ENCODE results near the gene ZNF410. TPM values are rescaled to one million over a fixed set of nuclear protein-coding genes. Genes with fewer than 3 reads are reported as not detected.

The ZNF410 gene
- total RNA-seq, 1 donor, result 83.2 TPM

DNA sequence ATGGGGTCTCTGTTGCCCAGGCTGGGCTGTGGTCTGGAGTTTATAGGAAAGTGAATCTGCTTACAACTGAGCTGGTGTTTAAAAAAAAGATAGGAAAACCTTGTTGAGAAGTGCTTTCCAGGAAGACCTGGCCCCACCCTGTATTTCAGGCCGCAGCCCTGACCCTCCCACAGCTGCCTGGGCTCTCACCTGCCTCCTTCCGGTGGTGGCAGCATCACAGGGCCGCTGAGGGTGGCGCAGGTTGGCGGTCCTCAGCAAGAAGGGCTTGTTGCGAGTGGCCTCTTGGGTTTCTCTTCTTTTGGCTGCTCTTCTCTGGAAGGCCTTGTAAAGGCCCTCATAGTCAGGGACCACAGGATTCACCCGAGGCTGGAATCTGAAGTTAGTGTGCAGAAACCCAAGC lies 55.5 kb downstream of the ZNF410 start:
- peaks cover 23% of the 10 kb centered on the region for H3K36me3 ChIP-seq (ENCODE audit: insufficient read depth, low read length)
- peak overlapping the region; percentile 72 for H3K27ac ChIP-seq (ENCODE audit: low read depth, low read length)
- H4K20me1 ChIP-seq (ENCODE audit: insufficient read depth, low read length), result no peaks in the 10 kb centered on the region
- no peak overlapping the region for H3K4me3 ChIP-seq (ENCODE audit: insufficient read depth, low read length)
- H3K9me3 ChIP-seq (ENCODE audit: low read depth, low read length), result no peaks in the 10 kb centered on the region
- peaks cover 10% of the 10 kb centered on the region for H3K4me1 ChIP-seq (ENCODE audit: insufficient read depth, low read length)
- no peak overlapping the region for H2AFZ ChIP-seq (ENCODE audit: low read length)
- H3K79me2 ChIP-seq (ENCODE audit: insufficient read depth, low read length), result no peaks in the 10 kb centered on the region
- H3K27me3 ChIP-seq (ENCODE audit: insufficient read depth, low read length), result no peaks in the 10 kb centered on the region
- TF ChIP-seq, protein P1, sequence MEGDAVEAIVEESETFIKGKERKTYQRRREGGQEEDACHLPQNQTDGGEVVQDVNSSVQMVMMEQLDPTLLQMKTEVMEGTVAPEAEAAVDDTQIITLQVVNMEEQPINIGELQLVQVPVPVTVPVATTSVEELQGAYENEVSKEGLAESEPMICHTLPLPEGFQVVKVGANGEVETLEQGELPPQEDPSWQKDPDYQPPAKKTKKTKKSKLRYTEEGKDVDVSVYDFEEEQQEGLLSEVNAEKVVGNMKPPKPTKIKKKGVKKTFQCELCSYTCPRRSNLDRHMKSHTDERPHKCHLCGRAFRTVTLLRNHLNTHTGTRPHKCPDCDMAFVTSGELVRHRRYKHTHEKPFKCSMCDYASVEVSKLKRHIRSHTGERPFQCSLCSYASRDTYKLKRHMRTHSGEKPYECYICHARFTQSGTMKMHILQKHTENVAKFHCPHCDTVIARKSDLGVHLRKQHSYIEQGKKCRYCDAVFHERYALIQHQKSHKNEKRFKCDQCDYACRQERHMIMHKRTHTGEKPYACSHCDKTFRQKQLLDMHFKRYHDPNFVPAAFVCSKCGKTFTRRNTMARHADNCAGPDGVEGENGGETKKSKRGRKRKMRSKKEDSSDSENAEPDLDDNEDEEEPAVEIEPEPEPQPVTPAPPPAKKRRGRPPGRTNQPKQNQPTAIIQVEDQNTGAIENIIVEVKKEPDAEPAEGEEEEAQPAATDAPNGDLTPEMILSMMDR (IDR thresholded peaks at IDR 0.05; ENCODE audit: extremely low read depth, low read depth, low read length), result no peak
- H3K4me2 ChIP-seq (ENCODE audit: insufficient read depth, low read length), result no peak overlapping the region
- DNase-seq (ENCODE audit: insufficient read length, low spot score, missing footprints), result no peak

GRCh38 chr14:73943083-73943482 lies 56.4 kb downstream of the ZNF410 start:
- H3K36me3 ChIP-seq (ENCODE audit: insufficient read depth, low read length), result peaks cover 23% of the 10 kb centered on the region
- peak; percentile 89 for DNase-seq (ENCODE audit: insufficient read length, low spot score, missing footprints)
- no peaks in the 10 kb centered on the region for H3K27me3 ChIP-seq (ENCODE audit: insufficient read depth, low read length)
- no peaks in the 10 kb centered on the region for H4K20me1 ChIP-seq (ENCODE audit: insufficient read depth, low read length)
- H2AFZ ChIP-seq (ENCODE audit: low read length), result peak overlapping the region; percentile 69
- no peak overlapping the region for H3K4me2 ChIP-seq (ENCODE audit: insufficient read depth, low read length)
- H3K27ac ChIP-seq (ENCODE audit: low read depth, low read length), result peak overlapping the region; percentile 72
- no peak overlapping the region for H3K4me3 ChIP-seq (ENCODE audit: insufficient read depth, low read length)
- H3K4me1 ChIP-seq (ENCODE audit: insufficient read depth, low read length), result peaks cover 10% of the 10 kb centered on the region
- H3K9me3 ChIP-seq (ENCODE audit: low read depth, low read length), result no peaks in the 10 kb centered on the region
- TF ChIP-seq, protein P1 (IDR thresholded peaks at IDR 0.05; ENCODE audit: extremely low read depth, low read depth, low read length), result no peak
- H3K79me2 ChIP-seq (ENCODE audit: insufficient read depth, low read length), result no peaks in the 10 kb centered on the region

DNA sequence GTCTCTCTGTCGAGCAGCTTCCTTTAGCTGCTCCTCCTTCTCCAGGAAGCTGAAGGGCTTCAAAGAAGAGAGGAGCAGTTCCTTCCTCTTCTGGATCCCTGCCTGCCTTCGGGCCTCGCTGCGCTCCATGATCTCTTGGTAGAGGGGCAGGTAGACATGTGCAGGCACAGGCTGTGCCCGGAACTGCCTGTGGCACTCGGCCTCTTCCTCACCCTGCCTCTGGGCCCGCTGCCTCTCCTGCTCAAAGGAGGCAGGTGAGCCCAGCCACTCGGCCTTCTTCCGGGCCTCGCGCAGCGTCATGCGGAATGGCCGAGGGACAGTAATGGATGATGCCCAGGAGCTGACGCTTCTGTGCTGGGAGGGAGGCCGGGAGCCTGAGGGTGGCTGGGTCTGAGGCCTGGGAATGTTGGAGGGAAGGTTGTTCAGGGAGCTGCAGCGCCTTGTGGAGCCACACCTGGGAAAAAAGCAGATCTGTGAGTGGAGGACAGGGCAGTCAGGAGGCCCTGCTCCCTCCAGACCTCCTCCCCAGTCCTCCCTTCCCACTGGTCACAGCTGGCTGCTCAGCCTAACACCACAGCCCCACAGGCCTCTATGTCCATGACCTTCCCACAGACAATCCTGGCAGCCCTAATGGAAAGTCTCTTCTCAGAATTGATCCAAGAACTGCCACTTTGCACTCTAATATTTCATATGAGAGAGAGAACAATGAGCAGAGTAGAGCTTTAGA lies 57.9 kb downstream of the ZNF410 start:
- Histone ChIP-seq H3K27ac (ENCODE audit: low read depth, low read length) (no peak overlapping the region), H3K4me3 (ENCODE audit: insufficient read depth, low read length) (no peak overlapping the region), H3K27me3 (ENCODE audit: insufficient read depth, low read length) (no peaks in the 10 kb centered on the region), H3K9me3 (ENCODE audit: low read depth, low read length) (no peaks in the 10 kb centered on the region), H4K20me1 (ENCODE audit: insufficient read depth, low read length) (no peaks in the 10 kb centered on the region), H3K79me2 (ENCODE audit: insufficient read depth, low read length) (no peaks in the 10 kb centered on the region), H3K36me3 (ENCODE audit: insufficient read depth, low read length) (peaks cover 19% of the 10 kb centered on the region), H3K4me2 (ENCODE audit: insufficient read depth, low read length) (no peak overlapping the region), H3K4me1 (ENCODE audit: insufficient read depth, low read length) (peaks cover 10% of the 10 kb centered on the region), H2AFZ (ENCODE audit: low read length) (no peak overlapping the region)
- TF ChIP-seq, protein P1 (IDR thresholded peaks at IDR 0.05; ENCODE audit: extremely low read depth, low read depth, low read length), result no peak
- no peak for DNase-seq (ENCODE audit: insufficient read length, low spot score, missing footprints)

GRCh38 chr14:73945159-73945670 lies 58.6 kb downstream of the ZNF410 start:
- Histone ChIP-seq H4K20me1 (ENCODE audit: insufficient read depth, low read length) (no peaks in the 10 kb centered on the region), H3K4me3 (ENCODE audit: insufficient read depth, low read length) (no peak overlapping the region), H3K27ac (ENCODE audit: low read depth, low read length) (no peak overlapping the region), H3K4me1 (ENCODE audit: insufficient read depth, low read length) (peaks cover 10% of the 10 kb centered on the region), H3K4me2 (ENCODE audit: insufficient read depth, low read length) (no peak overlapping the region), H3K27me3 (ENCODE audit: insufficient read depth, low read length) (no peaks in the 10 kb centered on the region), H2AFZ (ENCODE audit: low read length) (no peak overlapping the region), H3K36me3 (ENCODE audit: insufficient read depth, low read length) (peaks cover 14% of the 10 kb centered on the region), H3K9me3 (ENCODE audit: low read depth, low read length) (no peaks in the 10 kb centered on the region), H3K79me2 (ENCODE audit: insufficient read depth, low read length) (peaks cover under 1% of the 10 kb centered on the region)
- TF ChIP-seq, protein P1 (IDR thresholded peaks at IDR 0.05; ENCODE audit: extremely low read depth, low read depth, low read length), result no peak
- DNase-seq (ENCODE audit: insufficient read length, low spot score, missing footprints), result no peak

Measured in osteoblast (primary cell).